Fibroblast of mammary gland (primary cell): Measurements from ENCODE around the gene LYPD6.

ENCODE experiments used
- DNase-seq: peaks from one replicate; pipeline ENCODE4 v3.0.0-alpha.2; 2010; ENCODE audit warnings: low read depth
- H3K4me3 ChIP-seq: 2 replicates; pipeline ENCODE4 v1.5.1; 2011; ENCODE audit warnings: low read depth, mild to moderate bottlenecking, low read length, moderate library complexity; ENCODE audit not compliant: control insufficient read depth
- TF ChIP-seq, protein P1 (sequence below): conservative IDR thresholded peaks from 2 replicates; pipeline ENCODE4 v1.5.1; 2011; ENCODE audit warnings: low read depth, low read length, inconsistent platforms; ENCODE audit not compliant: control insufficient read depth, insufficient read depth

LYPD6 gene

GRCh38 chr2:149329068-149329467 is 1.3 kb upstream of the LYPD6 start:
- DNase-seq = no peak
- H3K4me3 ChIP-seq = no peak overlapping the region
- TF ChIP-seq, protein P1, sequence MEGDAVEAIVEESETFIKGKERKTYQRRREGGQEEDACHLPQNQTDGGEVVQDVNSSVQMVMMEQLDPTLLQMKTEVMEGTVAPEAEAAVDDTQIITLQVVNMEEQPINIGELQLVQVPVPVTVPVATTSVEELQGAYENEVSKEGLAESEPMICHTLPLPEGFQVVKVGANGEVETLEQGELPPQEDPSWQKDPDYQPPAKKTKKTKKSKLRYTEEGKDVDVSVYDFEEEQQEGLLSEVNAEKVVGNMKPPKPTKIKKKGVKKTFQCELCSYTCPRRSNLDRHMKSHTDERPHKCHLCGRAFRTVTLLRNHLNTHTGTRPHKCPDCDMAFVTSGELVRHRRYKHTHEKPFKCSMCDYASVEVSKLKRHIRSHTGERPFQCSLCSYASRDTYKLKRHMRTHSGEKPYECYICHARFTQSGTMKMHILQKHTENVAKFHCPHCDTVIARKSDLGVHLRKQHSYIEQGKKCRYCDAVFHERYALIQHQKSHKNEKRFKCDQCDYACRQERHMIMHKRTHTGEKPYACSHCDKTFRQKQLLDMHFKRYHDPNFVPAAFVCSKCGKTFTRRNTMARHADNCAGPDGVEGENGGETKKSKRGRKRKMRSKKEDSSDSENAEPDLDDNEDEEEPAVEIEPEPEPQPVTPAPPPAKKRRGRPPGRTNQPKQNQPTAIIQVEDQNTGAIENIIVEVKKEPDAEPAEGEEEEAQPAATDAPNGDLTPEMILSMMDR = peak; percentile 32

- TF ChIP-seq, protein P1 = no peak
- peak overlapping the region; percentile 50 for H3K4me3 ChIP-seq
- DNase-seq = peak; percentile 30
These were observed 779 bp upstream of the LYPD6 start for GRCh38 chr2:149329489-149330126.

DNA sequence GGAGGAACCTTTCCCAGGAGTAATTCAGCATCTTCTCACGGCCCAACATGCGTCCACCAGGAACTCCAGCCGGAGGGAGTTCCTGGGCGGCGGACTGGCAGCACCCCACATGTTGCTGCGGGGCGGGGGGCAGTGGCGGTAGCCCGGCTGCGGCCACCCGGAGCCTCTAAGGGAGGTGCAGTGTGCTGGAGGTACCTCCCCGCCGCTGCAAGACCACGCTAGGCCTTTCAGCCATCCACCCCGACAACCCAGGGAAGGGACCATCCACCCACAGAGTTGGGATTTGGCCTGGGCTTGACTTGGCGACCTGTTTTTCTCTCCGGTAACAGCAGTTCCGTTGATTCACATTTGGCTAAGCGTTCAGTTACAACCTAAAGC is 625 bp downstream of the LYPD6 start:
- H3K4me3 ChIP-seq = peak overlapping the region; percentile 47
- no peak for DNase-seq
- TF ChIP-seq, protein P1 = no peak

GRCh38 chr2:149332364-149332763 is 2.0 kb downstream of the LYPD6 start:
- TF ChIP-seq, protein P1 = no peak
- H3K4me3 ChIP-seq = no peak overlapping the region
- no peak for DNase-seq

DNA sequence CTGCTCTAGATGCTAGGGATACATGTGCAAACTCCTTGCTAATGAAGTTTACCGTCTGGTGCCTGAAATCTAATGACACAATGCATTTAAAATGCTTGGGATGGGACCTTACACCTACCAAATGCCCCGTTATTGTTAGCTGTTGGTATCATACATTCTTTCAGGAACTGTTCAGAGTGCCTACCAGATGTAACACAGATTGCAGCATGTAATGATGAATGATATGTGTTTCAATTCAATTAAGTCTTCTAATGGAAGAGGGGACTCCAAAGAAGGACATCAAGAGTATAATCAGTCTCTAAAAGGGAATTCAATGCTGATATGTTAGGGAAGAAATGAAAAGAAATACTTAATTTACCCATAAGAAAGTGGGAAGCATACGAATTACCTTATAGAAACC is 3.2 kb downstream of the LYPD6 start:
- no peak for DNase-seq
- TF ChIP-seq, protein P1 = no peak
- H3K4me3 ChIP-seq = no peak overlapping the region

- no peak overlapping the region for H3K4me3 ChIP-seq
- TF ChIP-seq, protein P1 = no peak
- no peak for DNase-seq
These were observed 3.8 kb downstream of the LYPD6 start for GRCh38 chr2:149334156-149334555.

- no peak for DNase-seq
- TF ChIP-seq, protein P1 = no peak
These were observed 8.9 kb downstream of the LYPD6 start for GRCh38 chr2:149339324-149339723.

More at GRCh38 chr2:149339324-149339723, 8.9 kb downstream of the LYPD6 start:
- H3K4me3 ChIP-seq = no peak overlapping the region
